Trophoblast cell (in vitro differentiated cells and primary cell): Measurements from ENCODE around the gene TENT5A.

Experiments
- DNase-seq, 2 donors: peaks; one replicate each; pipeline ENCODE4 v3.0.0-alpha.2; 2016
- H2AFZ ChIP-seq: 2 replicates; pipeline ENCODE4 v1.6.1; 2013; ENCODE audit warnings: low read length, moderate library complexity, mild to moderate bottlenecking; ENCODE audit not compliant: insufficient read depth, poor library complexity
- H2AK5ac ChIP-seq: 2 replicates; pipeline ENCODE4 v1.6.1; 2013; ENCODE audit warnings: mild to moderate bottlenecking, low read length
- H2BK120ac ChIP-seq: 2 replicates; pipeline ENCODE4 v1.6.1; 2013; ENCODE audit warnings: low read length, mild to moderate bottlenecking, moderate library complexity; ENCODE audit not compliant: insufficient read depth, poor library complexity
- H2BK12ac ChIP-seq: 2 replicates; pipeline ENCODE4 v1.6.1; 2013; ENCODE audit warnings: mild to moderate bottlenecking, low read length, moderate library complexity
- H2BK5ac ChIP-seq: 2 replicates; pipeline ENCODE4 v1.6.1; 2013; ENCODE audit warnings: low read length, low read depth, moderate library complexity, mild to moderate bottlenecking; ENCODE audit not compliant: poor library complexity
- H3K14ac ChIP-seq: 2 replicates; pipeline ENCODE4 v1.6.1; 2013; ENCODE audit warnings: mild to moderate bottlenecking, low read length
- H3K18ac ChIP-seq: 2 replicates; pipeline ENCODE4 v1.6.1; 2013; ENCODE audit warnings: mild to moderate bottlenecking, low read length
- H3K23ac ChIP-seq: 2 replicates; pipeline ENCODE4 v1.6.1; 2013; ENCODE audit warnings: low read length
- H3K27ac ChIP-seq: 2 replicates; pipeline ENCODE4 v1.5.1; 2013; ENCODE audit warnings: low read depth, mild to moderate bottlenecking, inconsistent platforms, low read length, moderate library complexity
- H3K27me3 ChIP-seq: 2 replicates; pipeline ENCODE4 v1.6.1; 2013; ENCODE audit warnings: inconsistent platforms, mild to moderate bottlenecking, low read length, moderate library complexity; ENCODE audit not compliant: insufficient read depth
- H3K36me3 ChIP-seq, 2 experiments: 1 replicate in 1 of 2; 2 replicates in 1 of 2; pipeline ENCODE4 v1.6.1; 2013; ENCODE audit warnings: low read length in 2 of 2, mild to moderate bottlenecking in 2 of 2, moderate library complexity in 1 of 2; ENCODE audit not compliant: insufficient read depth in 2 of 2, control insufficient read depth in 1 of 2
- H3K4ac ChIP-seq: 2 replicates; pipeline ENCODE4 v1.6.1; 2013; ENCODE audit warnings: low read depth, mild to moderate bottlenecking, low read length, moderate library complexity
- H3K4me1 ChIP-seq, 2 experiments: 1 replicate in 1 of 2; 2 replicates in 1 of 2; pipeline ENCODE4 v1.6.1; 2013; ENCODE audit warnings: low read length in 2 of 2, mild to moderate bottlenecking in 2 of 2, moderate library complexity in 1 of 2; ENCODE audit not compliant: insufficient read depth in 2 of 2, control insufficient read depth in 1 of 2
- H3K4me2 ChIP-seq: 2 replicates; pipeline ENCODE4 v1.6.1; 2013; ENCODE audit warnings: inconsistent platforms, mild to moderate bottlenecking, low read length, moderate library complexity
- H3K4me3 ChIP-seq: 2 replicates; pipeline ENCODE4 v1.5.1; 2013; ENCODE audit warnings: mild to moderate bottlenecking, low read depth, low read length, inconsistent platforms
- H3K79me1 ChIP-seq: one replicate; pipeline ENCODE4 v1.6.1; 2013; ENCODE audit warnings: low read length
- H3K79me2 ChIP-seq: 2 replicates; pipeline ENCODE4 v1.6.1; 2013; ENCODE audit warnings: low read length, mild to moderate bottlenecking; ENCODE audit not compliant: control insufficient read depth, insufficient read depth, poor library complexity
- H3K9ac ChIP-seq: 2 replicates; pipeline ENCODE4 v1.6.1; 2013; ENCODE audit warnings: mild to moderate bottlenecking, low read length
- H3K9me3 ChIP-seq: 2 replicates; pipeline ENCODE4 v1.6.1; 2013; ENCODE audit warnings: low read depth, mild to moderate bottlenecking, control low read depth, inconsistent platforms, low read length; ENCODE audit not compliant: insufficient read depth
- H4K12ac ChIP-seq: 2 replicates; pipeline ENCODE4 v1.6.1; 2013; ENCODE audit warnings: low read depth, mild to moderate bottlenecking, low read length, moderate library complexity
- H4K8ac ChIP-seq: 2 replicates; pipeline ENCODE4 v1.6.1; 2013; ENCODE audit warnings: low read depth, mild to moderate bottlenecking, low read length, moderate library complexity
- H4K91ac ChIP-seq: one replicate; pipeline ENCODE4 v1.6.1; 2013; ENCODE audit warnings: low read depth, mild to moderate bottlenecking, low read length, moderate library complexity
- WGBS: extraction: QIAGEN DNeasy Blood & Tissue Kit; methylation state at CpG from one replicate; pipeline ENCODE4 v1.1.7; 2013; ENCODE audit warnings: missing lambda C conversion rate; ENCODE audit not compliant: insufficient read length, insufficient coverage; ENCODE audit errors: extremely low coverage; 5-methylcytosine and 5-hydroxymethylcytosine counted together

Gene TENT5A

DNA sequence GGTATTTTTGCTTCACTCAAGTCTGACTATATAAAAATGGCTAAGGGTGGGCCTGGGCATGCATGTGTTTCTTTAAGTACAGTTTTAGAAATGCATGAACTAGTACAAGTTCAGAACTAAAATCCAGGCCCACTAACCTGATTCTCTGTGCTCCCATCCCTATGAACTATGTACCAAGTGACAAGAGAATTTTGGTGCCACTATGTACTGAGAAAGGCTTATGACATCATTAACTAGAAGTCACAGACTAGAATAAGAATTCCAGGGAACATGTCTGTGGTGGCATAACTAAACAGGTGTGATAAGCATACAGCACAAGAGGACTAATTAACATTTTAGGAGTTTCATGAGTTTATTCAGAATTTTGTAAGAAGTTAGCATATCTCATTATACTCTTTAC is 16.1 kb downstream of the TENT5A start:
- no peak overlapping the region for H2BK5ac ChIP-seq
- H3K4me2 ChIP-seq: no peak overlapping the region
- no peak overlapping the region for H3K4me3 ChIP-seq
- H4K91ac ChIP-seq: no peak overlapping the region
- no peak overlapping the region for H2BK12ac ChIP-seq
- no peaks in the 10 kb centered on the region for H3K79me1 ChIP-seq
- H2AK5ac ChIP-seq: no peak overlapping the region
- no peak overlapping the region for H3K23ac ChIP-seq
- peak in 1 of 2 donors; percentile 38 for DNase-seq
- no peaks in the 10 kb centered on the region for H3K36me3 ChIP-seq
- H2AFZ ChIP-seq: no peak overlapping the region
- no peak overlapping the region for H3K18ac ChIP-seq
- no peaks in the 10 kb centered on the region for H3K79me2 ChIP-seq
- no peak overlapping the region for H3K27ac ChIP-seq
- H4K8ac ChIP-seq: no peak overlapping the region
- no peak overlapping the region for H2BK120ac ChIP-seq
- no peak overlapping the region for H4K12ac ChIP-seq
- no peaks in the 10 kb centered on the region for H3K9me3 ChIP-seq
- H3K4me1 ChIP-seq: no peaks in the 10 kb centered on the region
- H3K9ac ChIP-seq: no peak overlapping the region
- H3K4ac ChIP-seq: no peak overlapping the region
- H3K14ac ChIP-seq: no peak overlapping the region
- H3K27me3 ChIP-seq: no peaks in the 10 kb centered on the region

DNA sequence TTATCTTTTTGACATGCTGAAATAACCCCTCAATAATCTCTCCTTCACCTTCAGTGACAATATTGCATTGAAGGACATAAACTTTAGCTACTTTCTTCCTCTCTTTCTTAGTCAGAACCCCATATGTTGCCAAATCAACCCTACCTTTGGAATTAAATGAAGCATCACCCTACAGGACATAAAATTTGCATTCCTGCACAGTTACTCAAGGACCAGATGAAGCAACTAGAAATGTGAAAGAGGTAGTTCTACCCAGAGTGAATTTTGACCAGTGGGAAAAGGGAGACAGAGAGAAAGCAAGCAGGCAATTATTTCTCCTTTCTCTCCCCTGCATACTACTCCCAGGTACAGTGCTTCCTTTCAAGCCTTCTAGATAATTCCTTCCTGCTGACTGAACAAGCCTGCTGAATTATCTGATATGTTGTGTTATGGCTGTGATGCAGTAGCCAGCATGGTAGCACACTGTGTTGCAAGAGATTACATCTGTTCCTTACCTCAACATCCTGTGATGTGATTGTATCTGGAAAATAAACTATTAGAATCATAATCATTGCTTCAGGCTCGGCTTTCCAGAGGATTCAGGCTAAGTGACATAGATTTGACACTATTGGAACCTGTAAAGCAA is 16.6 kb downstream of the TENT5A start:
- Histone ChIP-seq H3K9ac (no peak overlapping the region), H3K4ac (no peak overlapping the region), H3K4me2 (no peak overlapping the region), H4K91ac (no peak overlapping the region), H2BK5ac (no peak overlapping the region), H2BK12ac (no peak overlapping the region), H3K4me3 (no peak overlapping the region), H4K12ac (no peak overlapping the region), H3K79me1 (no peaks in the 10 kb centered on the region), H3K27ac (no peak overlapping the region), H3K79me2 (no peaks in the 10 kb centered on the region), H3K4me1 (no peaks in the 10 kb centered on the region), H2BK120ac (no peak overlapping the region), H2AK5ac (no peak overlapping the region), H3K27me3 (no peaks in the 10 kb centered on the region), H3K9me3 (no peaks in the 10 kb centered on the region), H3K23ac (no peak overlapping the region), H2AFZ (no peak overlapping the region), H3K14ac (no peak overlapping the region), H4K8ac (no peak overlapping the region), H3K18ac (no peak overlapping the region), H3K36me3 (no peaks in the 10 kb centered on the region)
- no CpG with 5 or more reads among the region's 1 CpG for WGBS
- peak; percentile 81 to 91 for DNase-seq

- no peak overlapping the region for H3K4me3 ChIP-seq
- peak; percentile 43 to 69 for DNase-seq
- H3K9ac ChIP-seq: no peak overlapping the region
- H3K36me3 ChIP-seq: no peaks in the 10 kb centered on the region
- no peak overlapping the region for H2AFZ ChIP-seq
- no peak overlapping the region for H3K18ac ChIP-seq
- H2BK120ac ChIP-seq: no peak overlapping the region
- H2BK12ac ChIP-seq: no peak overlapping the region
- H3K14ac ChIP-seq: no peak overlapping the region
- H3K79me2 ChIP-seq: no peaks in the 10 kb centered on the region
- no peak overlapping the region for H4K12ac ChIP-seq
- H4K91ac ChIP-seq: no peak overlapping the region
- no peak overlapping the region for H2BK5ac ChIP-seq
- no peaks in the 10 kb centered on the region for H3K9me3 ChIP-seq
- H4K8ac ChIP-seq: no peak overlapping the region
- no peak overlapping the region for H2AK5ac ChIP-seq
- no peak overlapping the region for H3K27ac ChIP-seq
- no peak overlapping the region for H3K4me2 ChIP-seq
- H3K79me1 ChIP-seq: no peaks in the 10 kb centered on the region
- no peak overlapping the region for H3K23ac ChIP-seq
- WGBS: no CpG with 5 or more reads among the region's 2 CpGs
- no peak overlapping the region for H3K4ac ChIP-seq
- no peaks in the 10 kb centered on the region for H3K27me3 ChIP-seq
- H3K4me1 ChIP-seq: no peaks in the 10 kb centered on the region
These were observed 17.9 kb downstream of the TENT5A start for GRCh38 chr6:81734500-81735150.

GRCh38 chr6:81734081-81734480 is 18.4 kb downstream of the TENT5A start:
- no peak overlapping the region for H3K27ac ChIP-seq
- no CpG with 5 or more reads among the region's 2 CpGs for WGBS
- no peak overlapping the region for H3K14ac ChIP-seq
- H3K18ac ChIP-seq: no peak overlapping the region
- H3K79me2 ChIP-seq: no peaks in the 10 kb centered on the region
- H2BK5ac ChIP-seq: no peak overlapping the region
- no peak overlapping the region for H3K4me3 ChIP-seq
- no peaks in the 10 kb centered on the region for H3K27me3 ChIP-seq
- no peak overlapping the region for H3K4me2 ChIP-seq
- no peak for DNase-seq
- no peak overlapping the region for H2BK120ac ChIP-seq
- no peak overlapping the region for H4K12ac ChIP-seq
- no peaks in the 10 kb centered on the region for H3K36me3 ChIP-seq
- no peak overlapping the region for H3K23ac ChIP-seq
- no peak overlapping the region for H3K4ac ChIP-seq
- no peak overlapping the region for H4K91ac ChIP-seq
- H2BK12ac ChIP-seq: no peak overlapping the region
- H3K79me1 ChIP-seq: no peaks in the 10 kb centered on the region
- H3K4me1 ChIP-seq: no peaks in the 10 kb centered on the region
- no peak overlapping the region for H2AK5ac ChIP-seq
- H2AFZ ChIP-seq: no peak overlapping the region
- H3K9me3 ChIP-seq: no peaks in the 10 kb centered on the region
- H3K9ac ChIP-seq: no peak overlapping the region
- no peak overlapping the region for H4K8ac ChIP-seq
